PC-3 (cell line): ENCODE data around the gene TMEM131L. TPM values are rescaled to one million over a fixed set of nuclear protein-coding genes. Genes with fewer than 3 reads are reported as not detected.

Experiments
- ATAC-seq: fragments of 200-7000 bp; cut with Tn5 transposase; 2 replicates; pipeline ENCODE4 v1.9.1; 2020; ENCODE audit warnings: mild to moderate bottlenecking, moderate library complexity
- BruUV-seq: library from RNA; stranded (reverse); fragments of 400-500 nt; replicated peaks from 2 replicates; lab custom pipeline; 2021; lab: Mats Ljungman, UMichigan
- CTCF ChIA-PET: fragments of 300-600 bp; sonication (Branson Sonifier 250); formaldehyde crosslinking; loops from one replicate; lab custom pipeline; 2022; ENCODE audit warnings: antibody characterized with exemption; lab: Charles Lee
- POLR2A ChIA-PET: fragments of 300-600 bp; sonication (Branson Sonifier 250); formaldehyde crosslinking; loops from one replicate; lab custom pipeline; 2022; ENCODE audit warnings: antibody characterized with exemption; ENCODE audit not compliant: unreplicated experiment; lab: Charles Lee
- DNase-seq: peaks from one replicate; pipeline ENCODE4 v3.0.0-alpha.2; 2015
- H2AFZ ChIP-seq: fragments of 300-600 bp; sonication (generic); 2 replicates; pipeline ENCODE4 v1.6.0; 2016; ENCODE audit warnings: antibody characterized with exemption, low read length
- H3F3A ChIP-seq: fragments of 300-600 bp; sonication (generic); one replicate; pipeline ENCODE4 v1.6.0; 2017; ENCODE audit warnings: antibody characterized with exemption, low read length, control low read depth, mild to moderate bottlenecking; ENCODE audit not compliant: unreplicated experiment
- H3K27ac ChIP-seq: fragments of 300-600 bp; sonication (generic); 2 replicates; pipeline ENCODE4 v1.5.1; 2016; ENCODE audit warnings: mild to moderate bottlenecking, low read length
- H3K27me3 ChIP-seq: fragments of 300-600 bp; sonication (generic); 2 replicates; pipeline ENCODE4 v1.6.1; 2016; ENCODE audit warnings: low read length, mixed read lengths
- H3K36me3 ChIP-seq: fragments of 300-600 bp; sonication (generic); 2 replicates; pipeline ENCODE4 v1.6.1; 2016; ENCODE audit warnings: low read depth, mixed run types, low read length, mixed read lengths
- H3K4me1 ChIP-seq: fragments of 300-600 bp; sonication (generic); 2 replicates; pipeline ENCODE4 v1.5.1; 2016; ENCODE audit warnings: low read length; ENCODE audit not compliant: insufficient read depth
- H3K4me2 ChIP-seq: fragments of 300-600 bp; sonication (generic); 2 replicates; pipeline ENCODE4 v1.6.0; 2016; ENCODE audit warnings: low read length
- H3K4me3 ChIP-seq: fragments of 300-600 bp; sonication (generic); 2 replicates; pipeline ENCODE4 v1.5.1; 2016; ENCODE audit warnings: mild to moderate bottlenecking, low read length, mixed read lengths
- H3K79me2 ChIP-seq: fragments of 300-600 bp; sonication (generic); 2 replicates; pipeline ENCODE4 v1.6.1; 2017; ENCODE audit warnings: low read length, mixed read lengths
- H3K9ac ChIP-seq: fragments of 300-600 bp; sonication (generic); 2 replicates; pipeline ENCODE4 v1.6.0; 2016; ENCODE audit warnings: mild to moderate bottlenecking, low read length
- H3K9me2 ChIP-seq: fragments of 300-600 bp; sonication (generic); replicated peaks from 2 replicates; pipeline ENCODE4 v1.6.1; 2016; ENCODE audit warnings: mixed run types, low read length, mixed read lengths
- H3K9me3 ChIP-seq: fragments of 300-600 bp; sonication (generic); 2 replicates; pipeline ENCODE4 v1.6.1; 2016; ENCODE audit warnings: low read length, mixed read lengths
- H4K20me1 ChIP-seq: fragments of 300-600 bp; sonication (generic); 2 replicates; pipeline ENCODE4 v1.6.1; 2016; ENCODE audit warnings: low read length, mixed read lengths
- EZH2 ChIP-seq: fragments of 300-600 bp; sonication (generic); IDR thresholded peaks from one replicate; pipeline ENCODE4 v1.6.1; 2017; ENCODE audit warnings: antibody characterized with exemption, mild to moderate bottlenecking, low read length; ENCODE audit not compliant: unreplicated experiment
- EZH2phosphoT487 ChIP-seq: fragments of 300-600 bp; sonication (generic); IDR thresholded peaks from 2 replicates; pipeline ENCODE4 v1.6.1; 2018; ENCODE audit warnings: mild to moderate bottlenecking, antibody characterized with exemption, low read length, borderline replicate concordance
- intact Hi-C: fragments of 100-400 bp; cut with micrococcal nuclease; formaldehyde crosslinking; loops from 2 replicates; pipeline ENCODE4 v1.9.0; 2023
- total RNA-seq: library from RNA; depleted of rRNA; stranded (reverse); fragments of >200 nt; gene quantifications from 2 replicates; pipeline ENCODE4 v1.2.3, GENCODE V29; 2014
- TF ChIP-seq, protein P1 (sequence below): fragments of 300-600 bp; sonication (generic); conservative IDR thresholded peaks from 2 replicates; pipeline ENCODE4 v1.5.1; 2017; ENCODE audit warnings: antibody characterized with exemption, low read depth, mild to moderate bottlenecking, low read length

Gene TMEM131L
- total RNA-seq, 1 experiment from 2014 or later = 7.7 TPM

DNA sequence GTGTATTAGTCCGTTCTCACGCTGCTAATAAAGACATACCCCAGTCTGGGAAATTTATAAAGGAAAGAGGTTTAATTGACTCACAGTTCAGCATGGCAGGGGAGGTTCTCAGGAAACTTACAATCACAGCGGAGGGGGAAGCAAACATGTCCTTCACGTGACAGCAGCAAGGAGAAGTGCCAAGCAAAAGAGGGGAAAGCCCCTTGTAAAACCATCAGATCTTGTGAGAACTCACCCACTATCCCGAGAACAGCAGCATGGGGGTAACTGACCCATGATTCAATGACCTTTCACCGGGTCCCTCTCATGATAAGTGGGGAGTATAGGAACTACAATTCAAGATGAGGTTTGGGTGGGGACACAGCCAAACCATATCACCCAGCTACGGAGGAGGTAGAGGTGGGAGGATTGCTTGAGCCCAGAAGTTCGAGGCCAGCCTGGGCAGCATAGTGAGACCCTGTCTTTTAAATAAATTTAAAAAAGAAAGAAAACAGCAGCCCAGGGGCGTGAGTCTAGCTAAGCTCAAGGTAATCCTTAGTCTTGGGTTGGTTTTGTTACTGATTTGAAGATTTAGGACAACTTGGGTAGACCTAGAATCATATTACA is 46.4 kb upstream of the TMEM131L start:
- no peaks in the 10 kb centered on the region for H3K79me2 ChIP-seq
- no peak overlapping the region for H3K4me3 ChIP-seq
- TF ChIP-seq EZH2phosphoT487 (no peak), EZH2 (no peak)
- TF ChIP-seq, protein P1, sequence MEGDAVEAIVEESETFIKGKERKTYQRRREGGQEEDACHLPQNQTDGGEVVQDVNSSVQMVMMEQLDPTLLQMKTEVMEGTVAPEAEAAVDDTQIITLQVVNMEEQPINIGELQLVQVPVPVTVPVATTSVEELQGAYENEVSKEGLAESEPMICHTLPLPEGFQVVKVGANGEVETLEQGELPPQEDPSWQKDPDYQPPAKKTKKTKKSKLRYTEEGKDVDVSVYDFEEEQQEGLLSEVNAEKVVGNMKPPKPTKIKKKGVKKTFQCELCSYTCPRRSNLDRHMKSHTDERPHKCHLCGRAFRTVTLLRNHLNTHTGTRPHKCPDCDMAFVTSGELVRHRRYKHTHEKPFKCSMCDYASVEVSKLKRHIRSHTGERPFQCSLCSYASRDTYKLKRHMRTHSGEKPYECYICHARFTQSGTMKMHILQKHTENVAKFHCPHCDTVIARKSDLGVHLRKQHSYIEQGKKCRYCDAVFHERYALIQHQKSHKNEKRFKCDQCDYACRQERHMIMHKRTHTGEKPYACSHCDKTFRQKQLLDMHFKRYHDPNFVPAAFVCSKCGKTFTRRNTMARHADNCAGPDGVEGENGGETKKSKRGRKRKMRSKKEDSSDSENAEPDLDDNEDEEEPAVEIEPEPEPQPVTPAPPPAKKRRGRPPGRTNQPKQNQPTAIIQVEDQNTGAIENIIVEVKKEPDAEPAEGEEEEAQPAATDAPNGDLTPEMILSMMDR = no peak
- DNase-seq (no peak), ATAC-seq (no peak)
- no peaks in the 10 kb centered on the region for H4K20me1 ChIP-seq
- no peaks in the 10 kb centered on the region for H3K27me3 ChIP-seq
- POLR2A ChIA-PET = no interaction called here
- no peaks in the 10 kb centered on the region for H3K9me2 ChIP-seq
- no peaks in the 10 kb centered on the region for H3K36me3 ChIP-seq
- no peaks in the 10 kb centered on the region for H3K4me1 ChIP-seq
- H3K27ac ChIP-seq = no peak overlapping the region
- no peaks in the 10 kb centered on the region for H3F3A ChIP-seq
- H2AFZ ChIP-seq = no peak overlapping the region
- H3K9ac ChIP-seq = no peak overlapping the region
- intact Hi-C loops = no loop called here
- no peak overlapping the region for H3K4me2 ChIP-seq
- H3K9me3 ChIP-seq = no peaks in the 10 kb centered on the region
- CTCF ChIA-PET = no interaction called here
- no TSS peak for BruUV-seq

DNA sequence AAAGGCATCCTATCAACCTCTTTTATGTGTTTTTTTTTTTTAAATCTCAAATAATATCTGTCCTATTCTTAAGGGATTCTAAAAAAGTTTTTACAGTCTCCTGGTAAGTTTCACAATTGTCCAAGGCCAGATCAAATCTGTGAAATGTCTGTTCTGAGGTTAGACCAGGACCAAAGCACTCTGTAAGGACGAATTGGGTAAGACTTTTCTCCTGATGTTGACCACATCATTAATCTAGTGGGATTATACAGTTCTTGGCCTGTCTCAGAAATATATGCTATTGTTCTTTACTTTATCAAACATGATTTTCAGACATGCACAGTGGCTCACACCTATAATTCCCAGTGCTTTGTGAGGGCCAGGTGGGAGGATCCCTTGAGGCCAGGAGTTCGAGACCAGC is 45.8 kb upstream of the TMEM131L start:
- intact Hi-C loops = no loop called here
- no peaks in the 10 kb centered on the region for H3K27me3 ChIP-seq
- no peak overlapping the region for H2AFZ ChIP-seq
- ATAC-seq = no peak
- TF ChIP-seq, protein P1 = no peak
- TF ChIP-seq EZH2phosphoT487 (no peak), EZH2 (no peak)
- H3K4me1 ChIP-seq = no peaks in the 10 kb centered on the region
- H3K79me2 ChIP-seq = no peaks in the 10 kb centered on the region
- H3F3A ChIP-seq = no peaks in the 10 kb centered on the region
- H3K9me2 ChIP-seq = no peaks in the 10 kb centered on the region
- DNase-seq = no peak
- CTCF ChIA-PET = no interaction called here
- no peaks in the 10 kb centered on the region for H3K36me3 ChIP-seq
- H3K9ac ChIP-seq = no peak overlapping the region
- no peaks in the 10 kb centered on the region for H4K20me1 ChIP-seq
- no peak overlapping the region for H3K4me2 ChIP-seq
- H3K4me3 ChIP-seq = no peak overlapping the region
- H3K27ac ChIP-seq = no peak overlapping the region
- no TSS peak for BruUV-seq
- POLR2A ChIA-PET = no interaction called here
- no peaks in the 10 kb centered on the region for H3K9me3 ChIP-seq

DNA sequence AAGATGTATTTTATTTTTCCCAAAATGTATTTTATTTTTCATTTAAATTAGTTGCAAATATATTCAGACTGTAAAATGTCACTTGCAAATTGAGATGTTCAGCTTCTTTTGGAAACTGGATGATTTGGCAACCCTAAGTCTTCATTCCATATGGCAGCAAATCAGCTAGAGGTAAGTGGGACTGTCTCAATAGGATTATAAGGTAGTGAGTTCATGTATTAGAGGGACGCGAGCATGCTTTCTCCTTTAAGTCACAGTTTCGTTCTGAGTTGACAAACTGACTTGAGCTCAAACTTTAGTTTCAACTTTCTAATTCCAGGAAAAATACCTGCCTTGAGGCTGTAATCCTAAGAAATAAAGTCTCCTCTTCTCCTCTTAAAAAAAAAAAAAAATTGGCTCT is 44.2 kb upstream of the TMEM131L start:
- H4K20me1 ChIP-seq = no peaks in the 10 kb centered on the region
- no TSS peak for BruUV-seq
- ChIA-PET POLR2A (no interaction called here), CTCF (no interaction called here)
- H3K36me3 ChIP-seq = no peaks in the 10 kb centered on the region
- DNase-seq (no peak), ATAC-seq (no peak)
- no peak overlapping the region for H3K4me2 ChIP-seq
- H3K27ac ChIP-seq = no peak overlapping the region
- H3K4me3 ChIP-seq = no peak overlapping the region
- no peaks in the 10 kb centered on the region for H3F3A ChIP-seq
- H2AFZ ChIP-seq = no peak overlapping the region
- intact Hi-C loops = no loop called here
- TF ChIP-seq EZH2phosphoT487 (no peak), EZH2 (no peak)
- TF ChIP-seq, protein P1 = no peak
- no peaks in the 10 kb centered on the region for H3K79me2 ChIP-seq
- H3K9me2 ChIP-seq = no peaks in the 10 kb centered on the region
- H3K4me1 ChIP-seq = no peaks in the 10 kb centered on the region
- no peaks in the 10 kb centered on the region for H3K27me3 ChIP-seq
- H3K9me3 ChIP-seq = no peaks in the 10 kb centered on the region
- no peak overlapping the region for H3K9ac ChIP-seq
